ENCODE measurements around the gene RPL29.

DNA sequence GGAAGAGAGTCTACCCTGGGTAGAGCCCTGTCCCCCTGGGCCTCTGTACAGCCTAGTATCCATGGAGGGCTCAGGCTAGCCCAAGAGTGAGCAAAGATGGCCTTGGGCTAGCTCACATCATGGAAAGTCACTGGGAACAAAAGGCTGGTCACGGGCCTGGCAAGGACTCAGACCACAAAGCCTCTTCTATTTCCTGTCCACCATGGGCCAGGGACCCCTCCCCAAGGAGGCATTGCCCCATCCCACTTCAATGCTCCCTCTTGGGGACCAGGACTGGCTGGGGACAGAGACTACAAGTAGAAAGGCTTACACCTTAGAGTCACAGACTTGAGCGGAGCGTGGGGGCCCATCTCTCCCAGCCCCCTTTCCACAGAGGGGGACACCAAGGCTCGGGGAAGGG is 43.7 kb upstream of the RPL29 start:
- TF ChIP-seq EZH2 (IDR thresholded peaks at IDR 0.05; ENCODE audit: borderline replicate concordance, low read depth, low read length, severe bottlenecking), result no peak
- TF ChIP-seq, protein P1, sequence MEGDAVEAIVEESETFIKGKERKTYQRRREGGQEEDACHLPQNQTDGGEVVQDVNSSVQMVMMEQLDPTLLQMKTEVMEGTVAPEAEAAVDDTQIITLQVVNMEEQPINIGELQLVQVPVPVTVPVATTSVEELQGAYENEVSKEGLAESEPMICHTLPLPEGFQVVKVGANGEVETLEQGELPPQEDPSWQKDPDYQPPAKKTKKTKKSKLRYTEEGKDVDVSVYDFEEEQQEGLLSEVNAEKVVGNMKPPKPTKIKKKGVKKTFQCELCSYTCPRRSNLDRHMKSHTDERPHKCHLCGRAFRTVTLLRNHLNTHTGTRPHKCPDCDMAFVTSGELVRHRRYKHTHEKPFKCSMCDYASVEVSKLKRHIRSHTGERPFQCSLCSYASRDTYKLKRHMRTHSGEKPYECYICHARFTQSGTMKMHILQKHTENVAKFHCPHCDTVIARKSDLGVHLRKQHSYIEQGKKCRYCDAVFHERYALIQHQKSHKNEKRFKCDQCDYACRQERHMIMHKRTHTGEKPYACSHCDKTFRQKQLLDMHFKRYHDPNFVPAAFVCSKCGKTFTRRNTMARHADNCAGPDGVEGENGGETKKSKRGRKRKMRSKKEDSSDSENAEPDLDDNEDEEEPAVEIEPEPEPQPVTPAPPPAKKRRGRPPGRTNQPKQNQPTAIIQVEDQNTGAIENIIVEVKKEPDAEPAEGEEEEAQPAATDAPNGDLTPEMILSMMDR (IDR thresholded peaks at IDR 0.05; ENCODE audit: extremely low read depth in 1 of 2, insufficient read depth in 1 of 2, low read depth in 1 of 2, low read length in 2 of 2), result no peak
- TF ChIP-seq FOS (IDR thresholded peaks at IDR 0.05; ENCODE audit: borderline replicate concordance, insufficient read depth, low read length), result no peak
- no peak for TF ChIP-seq POLR2AphosphoS5 (IDR thresholded peaks at IDR 0.05; ENCODE audit: insufficient read depth, low read depth, low read length)
- no peak for TF ChIP-seq JUN (IDR thresholded peaks at IDR 0.05; ENCODE audit: borderline replicate concordance, insufficient read depth, insufficient read length, low read depth)
- TF ChIP-seq, protein P2, sequence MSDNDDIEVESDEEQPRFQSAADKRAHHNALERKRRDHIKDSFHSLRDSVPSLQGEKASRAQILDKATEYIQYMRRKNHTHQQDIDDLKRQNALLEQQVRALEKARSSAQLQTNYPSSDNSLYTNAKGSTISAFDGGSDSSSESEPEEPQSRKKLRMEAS (IDR thresholded peaks at IDR 0.05; ENCODE audit: insufficient read depth, insufficient read length), result no peak
- no peak for TF ChIP-seq POLR2A (IDR thresholded peaks at IDR 0.05; ENCODE audit: low read depth, low read length)
- TF ChIP-seq MYC (IDR thresholded peaks at IDR 0.05; ENCODE audit: low read depth, low read length), result no peak

Data from endothelial cell of umbilical vein (primary cell).